GM12878 (cell line): ENCODE measurements around the gene CACTIN. TPM values are rescaled to one million over a fixed set of nuclear protein-coding genes. Genes with fewer than 3 reads are reported as not detected.

Experiments
- ATAC-seq: fragments of 200-7000 bp; cut with Tn5 transposase; 3 replicates; pipeline ENCODE4 v1.9.1; 2020; ENCODE audit warnings: mild to moderate bottlenecking, moderate library complexity
- BruUV-seq: library from RNA; stranded (reverse); fragments of 400-500 nt; replicated peaks from 2 replicates; lab custom pipeline; 2021; lab: Mats Ljungman, UMichigan
- CTCF ChIA-PET: fragments of 300-600 bp; sonication (Branson Sonifier 250); formaldehyde crosslinking; extraction: SDS; loops from one replicate; lab custom pipeline; 2021; ENCODE audit warnings: inconsistent platforms; lab: Yijun Ruan, JAX
- POLR2A ChIA-PET: fragments of 350-600 bp; formaldehyde crosslinking; extraction: SDS; loops from one replicate; lab custom pipeline; 2021; ENCODE audit warnings: inconsistent platforms; lab: Charles Lee
- RAD21 ChIA-PET: fragments of 300-600 bp; sonication (Branson Sonifier 250); formaldehyde crosslinking; loops from one replicate; lab custom pipeline; 2023; ENCODE audit warnings: antibody characterized with exemption; ENCODE audit not compliant: unreplicated experiment; lab: Charles Lee
- SMC1A ChIA-PET: fragments of 300-600 bp; sonication (Branson Sonifier 250); formaldehyde crosslinking; loops from one replicate; lab custom pipeline; 2023; ENCODE audit not compliant: unreplicated experiment, uncharacterized antibody; lab: Charles Lee
- DNase-seq: peaks from one replicate; pipeline ENCODE4 v3.0.0-alpha.2; 2011; ENCODE audit warnings: low read depth, low spot score
- FAIRE-seq: peaks from 3 replicates; lab custom pipeline; 2011; peaks lifted over from hg19 to GRCh38; lab: Jason Lieb, UNC
- H2AFZ ChIP-seq: 2 replicates; pipeline ENCODE4 v1.6.0; 2011; ENCODE audit warnings: low read depth, low read length, control low read depth; ENCODE audit not compliant: control insufficient read depth
- H3K27ac ChIP-seq: 2 replicates; pipeline ENCODE4 v1.5.1; 2011; ENCODE audit warnings: control low read depth; ENCODE audit not compliant: control insufficient read depth, insufficient read depth
- H3K27me3 ChIP-seq, 2 experiments: replicated peaks in 1 of 2; 2 replicates each; pipeline versions ENCODE4 v1.6.0 to v1.6.1; 2011; ENCODE audit warnings: low read length in 1 of 2; ENCODE audit not compliant: control insufficient read depth in 2 of 2, insufficient read depth in 2 of 2
- H3K36me3 ChIP-seq, 2 experiments: 2 replicates each; pipeline ENCODE4 v1.5.1; 2011; ENCODE audit warnings: low read length in 1 of 2; ENCODE audit not compliant: control insufficient read depth in 2 of 2, insufficient read depth in 2 of 2
- H3K4me1 ChIP-seq: 2 replicates; pipeline ENCODE4 v1.6.1; 2011; ENCODE audit warnings: mild to moderate bottlenecking, low read length, moderate library complexity, mixed read lengths; ENCODE audit not compliant: control insufficient read depth, insufficient read depth
- H3K4me2 ChIP-seq: 2 replicates; pipeline ENCODE4 v1.6.0; 2011; ENCODE audit warnings: control low read depth; ENCODE audit not compliant: control insufficient read depth, insufficient read depth
- H3K4me3 ChIP-seq: fragments of 200-600 bp; sonication (generic); 2 replicates; pipeline ENCODE4 v1.5.1; 2016
- H3K79me2 ChIP-seq: 2 replicates; pipeline ENCODE4 v1.6.0; 2011; ENCODE audit warnings: low read length; ENCODE audit not compliant: control insufficient read depth, insufficient read depth
- H3K9ac ChIP-seq: 2 replicates; pipeline ENCODE4 v1.8.0; 2011; ENCODE audit warnings: low read length, control low read depth, mixed read lengths; ENCODE audit not compliant: control insufficient read depth, insufficient read depth
- H3K9me3 ChIP-seq: replicated peaks from 3 replicates; pipeline ENCODE4 v1.5.1; 2011; ENCODE audit warnings: mild to moderate bottlenecking, low read length; ENCODE audit not compliant: control insufficient read depth, insufficient read depth
- H4K20me1 ChIP-seq: 2 replicates; pipeline ENCODE4 v1.6.0; 2011; ENCODE audit not compliant: control insufficient read depth, insufficient read depth
- CREB1 ChIP-seq: IDR thresholded peaks from 2 replicates; pipeline ENCODE4 v1.6.1; 2012; ENCODE audit warnings: low read depth, mild to moderate bottlenecking, inconsistent platforms
- HDAC2 ChIP-seq: fragments of 200-600 bp; sonication (generic); IDR thresholded peaks from 2 replicates; pipeline ENCODE4 v1.6.1; 2017
- MLLT1 ChIP-seq: fragments of 450-650 bp; IDR thresholded peaks from 2 replicates; pipeline ENCODE4 v1.6.1; 2016; ENCODE audit warnings: mild to moderate bottlenecking
- MYC ChIP-seq: IDR thresholded peaks from 2 replicates; pipeline ENCODE4 v1.6.1; 2011; ENCODE audit warnings: mild to moderate bottlenecking, low read length, moderate library complexity, inconsistent platforms; ENCODE audit not compliant: insufficient read depth, insufficient replicate concordance, insufficient read length, severe bottlenecking
- RUNX3 ChIP-seq: IDR thresholded peaks from 2 replicates; pipeline ENCODE4 v1.6.1; 2012; ENCODE audit warnings: low read length, inconsistent platforms
- SIN3A ChIP-seq: IDR thresholded peaks from 2 replicates; pipeline ENCODE4 v1.6.1; 2012; ENCODE audit warnings: low read depth, low read length, improper control_type of control experiment
- ZNF24 ChIP-seq: fragments of 450-650 bp; IDR thresholded peaks from 2 replicates; pipeline ENCODE4 v1.6.1; 2017; ENCODE audit warnings: antibody characterized with exemption, mild to moderate bottlenecking
- WGBS: methylation state at CpG from one replicate; pipeline ENCODE4 v1.1.6; 2016; ENCODE audit warnings: low lambda C conversion rate; ENCODE audit not compliant: insufficient replicate concordance, insufficient coverage; ENCODE audit errors: missing lambda C conversion rate; 5-methylcytosine and 5-hydroxymethylcytosine counted together
- in situ Hi-C: fragments of 300-500 bp; cut with MboI; formaldehyde crosslinking; loops from 9 replicates; pipeline ENCODE4 v1.14.3; 2018; ENCODE audit warnings: mixed read lengths
- intact Hi-C: fragments of 100-400 bp; cut with micrococcal nuclease; formaldehyde crosslinking; loops from one replicate; pipeline ENCODE4 v1.14.2; 2022; ENCODE audit not compliant: unreplicated experiment
- polyA plus RNA-seq, 11 experiments: library from polyadenylated mRNA; depleted of rRNA in 4 of 11; unstranded in 6 of 11; stranded (reverse) in 5 of 11; fragments of >200 nt; fragmentation: Nextera tagmentation in 4 of 11; fragmentation: Illumina TruSeq in 1 of 11; extraction: Ambion mirVana in 4 of 11; extraction: Trizol in 1 of 11; gene quantifications; 1 replicate in 1 of 11; 2 replicates in 10 of 11; pipeline versions ENCODE4 v1.2.1 to v1.2.3, GENCODE V29; 2011 to 2016; ENCODE audit warnings: inconsistent platforms in 2 of 11, missing spikeins in 2 of 11, low read depth in 1 of 11
- total RNA-seq, 4 experiments: library from RNA; depleted of rRNA in 3 of 4; stranded (reverse); fragments of >200 nt in 3 of 4; fragmentation: Illumina TruSeq in 1 of 4; extraction: Trizol in 1 of 4; gene quantifications; 2 replicates each; pipeline versions ENCODE4 v1.2.1 to v1.2.3, GENCODE V29; 2013 to 2021
- TF ChIP-seq, protein P1 (sequence below): fragments of 450-650 bp; IDR thresholded peaks from 2 replicates; pipeline ENCODE4 v1.6.1; 2014; ENCODE audit warnings: mild to moderate bottlenecking
- TF ChIP-seq, protein P2 (sequence below): fragments of 450-650 bp; IDR thresholded peaks from 2 replicates; pipeline ENCODE4 v1.6.1; 2017; ENCODE audit warnings: mild to moderate bottlenecking
- TF ChIP-seq, protein P3 (sequence below): IDR thresholded peaks from 2 replicates; pipeline ENCODE4 v1.6.1; 2012; ENCODE audit warnings: low read depth, low read length, improper control_type of control experiment
- TF ChIP-seq, protein P4 (sequence below): fragments of 450-650 bp; conservative IDR thresholded peaks from 2 replicates; pipeline ENCODE4 v1.6.1; 2017; ENCODE audit warnings: mild to moderate bottlenecking, moderate library complexity

CACTIN gene
- total and polyA plus RNA-seq, 10 of the 15 experiments (the other 5 are each of a cell fraction or from before 2014, with no cell fraction given): 0.40 to 31.4 (median 12.5) TPM

- ChIA-PET POLR2A (interaction anchor here (1.1 kb wide), 1 partner anchor 18 kb away, joined by 3 read pairs; no protein-coding TSS in a partner anchor), CTCF (interaction anchor here (1.4 to 2.4 kb wide), 2 partner anchors 23 to 63 kb away, joined by 4 to 8 read pairs; partner anchors contain the start of gene GIPC3), RAD21 (interaction anchor here (0.5 to 0.6 kb wide), 2 partner anchors 52 to 144 kb away, joined by 3 read pairs; no protein-coding TSS in a partner anchor), SMC1A (interaction anchor here (1.2 kb wide), 1 partner anchor 17 kb away, joined by 3 read pairs; no protein-coding TSS in a partner anchor)
- no peak for ATAC-seq
- H3K79me2 ChIP-seq: no peaks in the 10 kb centered on the region
- in situ Hi-C loops: no loop called here
- DNase-seq: no peak
- no peaks in the 10 kb centered on the region for H4K20me1 ChIP-seq
- no peak for FAIRE-seq
- WGBS: 13% methylated on average over 15 of the region's 21 CpGs
- intact Hi-C loops: loop anchor here (5.0 kb wide), 1 partner anchor 37 kb away; the partner anchor contains the start of gene HMG20B
- H3K4me2 ChIP-seq: no peak overlapping the region
- peaks cover 12% of the 10 kb centered on the region for H3K4me1 ChIP-seq
- peaks cover 0 to 8% of the 10 kb centered on the region in 2 experiments; a peak in 3 of 4 replicates for H3K36me3 ChIP-seq
- TF ChIP-seq, protein P1, sequence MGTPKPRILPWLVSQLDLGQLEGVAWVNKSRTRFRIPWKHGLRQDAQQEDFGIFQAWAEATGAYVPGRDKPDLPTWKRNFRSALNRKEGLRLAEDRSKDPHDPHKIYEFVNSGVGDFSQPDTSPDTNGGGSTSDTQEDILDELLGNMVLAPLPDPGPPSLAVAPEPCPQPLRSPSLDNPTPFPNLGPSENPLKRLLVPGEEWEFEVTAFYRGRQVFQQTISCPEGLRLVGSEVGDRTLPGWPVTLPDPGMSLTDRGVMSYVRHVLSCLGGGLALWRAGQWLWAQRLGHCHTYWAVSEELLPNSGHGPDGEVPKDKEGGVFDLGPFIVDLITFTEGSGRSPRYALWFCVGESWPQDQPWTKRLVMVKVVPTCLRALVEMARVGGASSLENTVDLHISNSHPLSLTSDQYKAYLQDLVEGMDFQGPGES: no peak
- TF ChIP-seq RUNX3: no peak
- no peak for TF ChIP-seq CREB1
- TF ChIP-seq, protein P2, sequence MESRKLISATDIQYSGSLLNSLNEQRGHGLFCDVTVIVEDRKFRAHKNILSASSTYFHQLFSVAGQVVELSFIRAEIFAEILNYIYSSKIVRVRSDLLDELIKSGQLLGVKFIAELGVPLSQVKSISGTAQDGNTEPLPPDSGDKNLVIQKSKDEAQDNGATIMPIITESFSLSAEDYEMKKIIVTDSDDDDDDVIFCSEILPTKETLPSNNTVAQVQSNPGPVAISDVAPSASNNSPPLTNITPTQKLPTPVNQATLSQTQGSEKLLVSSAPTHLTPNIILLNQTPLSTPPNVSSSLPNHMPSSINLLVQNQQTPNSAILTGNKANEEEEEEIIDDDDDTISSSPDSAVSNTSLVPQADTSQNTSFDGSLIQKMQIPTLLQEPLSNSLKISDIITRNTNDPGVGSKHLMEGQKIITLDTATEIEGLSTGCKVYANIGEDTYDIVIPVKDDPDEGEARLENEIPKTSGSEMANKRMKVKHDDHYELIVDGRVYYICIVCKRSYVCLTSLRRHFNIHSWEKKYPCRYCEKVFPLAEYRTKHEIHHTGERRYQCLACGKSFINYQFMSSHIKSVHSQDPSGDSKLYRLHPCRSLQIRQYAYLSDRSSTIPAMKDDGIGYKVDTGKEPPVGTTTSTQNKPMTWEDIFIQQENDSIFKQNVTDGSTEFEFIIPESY: no peak
- TF ChIP-seq MYC: no peak
- TF ChIP-seq, protein P3, sequence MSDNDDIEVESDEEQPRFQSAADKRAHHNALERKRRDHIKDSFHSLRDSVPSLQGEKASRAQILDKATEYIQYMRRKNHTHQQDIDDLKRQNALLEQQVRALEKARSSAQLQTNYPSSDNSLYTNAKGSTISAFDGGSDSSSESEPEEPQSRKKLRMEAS: no peak
- no peak for TF ChIP-seq HDAC2
- no peak for TF ChIP-seq MLLT1
- no peak for TF ChIP-seq ZNF24
- TF ChIP-seq, protein P4, sequence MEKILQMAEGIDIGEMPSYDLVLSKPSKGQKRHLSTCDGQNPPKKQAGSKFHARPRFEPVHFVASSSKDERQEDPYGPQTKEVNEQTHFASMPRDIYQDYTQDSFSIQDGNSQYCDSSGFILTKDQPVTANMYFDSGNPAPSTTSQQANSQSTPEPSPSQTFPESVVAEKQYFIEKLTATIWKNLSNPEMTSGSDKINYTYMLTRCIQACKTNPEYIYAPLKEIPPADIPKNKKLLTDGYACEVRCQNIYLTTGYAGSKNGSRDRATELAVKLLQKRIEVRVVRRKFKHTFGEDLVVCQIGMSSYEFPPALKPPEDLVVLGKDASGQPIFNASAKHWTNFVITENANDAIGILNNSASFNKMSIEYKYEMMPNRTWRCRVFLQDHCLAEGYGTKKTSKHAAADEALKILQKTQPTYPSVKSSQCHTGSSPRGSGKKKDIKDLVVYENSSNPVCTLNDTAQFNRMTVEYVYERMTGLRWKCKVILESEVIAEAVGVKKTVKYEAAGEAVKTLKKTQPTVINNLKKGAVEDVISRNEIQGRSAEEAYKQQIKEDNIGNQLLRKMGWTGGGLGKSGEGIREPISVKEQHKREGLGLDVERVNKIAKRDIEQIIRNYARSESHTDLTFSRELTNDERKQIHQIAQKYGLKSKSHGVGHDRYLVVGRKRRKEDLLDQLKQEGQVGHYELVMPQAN: no peak
- TF ChIP-seq SIN3A: no peak
- no peak overlapping the region for H3K27ac ChIP-seq
- BruUV-seq: no TSS peak
- no peaks in the 10 kb centered on the region for H3K9me3 ChIP-seq
- H3K27me3 ChIP-seq: no peaks in the 10 kb centered on the region
- no peak overlapping the region for H3K4me3 ChIP-seq
- no peak overlapping the region for H3K9ac ChIP-seq
- H2AFZ ChIP-seq: no peak overlapping the region
These were observed 17.8 kb downstream of the CACTIN start for GRCh38 chr19:3608750-3609322.
